Neutrophil (primary cell): ENCODE data around the gene DSCAML1.

ENCODE experiments used
- H3K27ac ChIP-seq: fragments of 200-600 bp; sonication (generic); 2 replicates; pipeline ENCODE4 v1.5.1; 2016; ENCODE audit warnings: mild to moderate bottlenecking, moderate library complexity
- H3K27me3 ChIP-seq: fragments of 200-600 bp; sonication (generic); 2 replicates; pipeline ENCODE4 v1.6.0; 2016; ENCODE audit warnings: mild to moderate bottlenecking
- H3K36me3 ChIP-seq: fragments of 200-600 bp; sonication (generic); 2 replicates; pipeline ENCODE4 v1.5.1; 2017
- H3K4me1 ChIP-seq, 2 experiments: fragments of 200-600 bp in 1 of 2; sonication (generic) in 1 of 2; 1 replicate in 1 of 2; 2 replicates in 1 of 2; pipeline versions ENCODE4 v1.5.1 to v1.6.1; 2013 to 2016; ENCODE audit warnings: low read depth in 1 of 2, low read length in 1 of 2, mild to moderate bottlenecking in 1 of 2, moderate library complexity in 1 of 2; ENCODE audit not compliant: control insufficient read depth in 1 of 2, insufficient read depth in 1 of 2
- H3K4me3 ChIP-seq, 2 experiments: fragments of 200-600 bp in 1 of 2; sonication (generic) in 1 of 2; 1 replicate in 1 of 2; 2 replicates in 1 of 2; pipeline ENCODE4 v1.5.1; 2013 to 2016; ENCODE audit warnings: low read depth in 1 of 2, low read length in 1 of 2, mild to moderate bottlenecking in 1 of 2, moderate library complexity in 1 of 2
- H3K9me3 ChIP-seq: fragments of 200-600 bp; sonication (generic); 2 replicates; pipeline ENCODE4 v1.5.1; 2016
- TF ChIP-seq, protein P1 (sequence below): fragments of 200-600 bp; sonication (generic); IDR thresholded peaks from 2 replicates; pipeline ENCODE4 v1.5.1; 2016; ENCODE audit warnings: antibody characterized with exemption

The DSCAML1 gene

DNA sequence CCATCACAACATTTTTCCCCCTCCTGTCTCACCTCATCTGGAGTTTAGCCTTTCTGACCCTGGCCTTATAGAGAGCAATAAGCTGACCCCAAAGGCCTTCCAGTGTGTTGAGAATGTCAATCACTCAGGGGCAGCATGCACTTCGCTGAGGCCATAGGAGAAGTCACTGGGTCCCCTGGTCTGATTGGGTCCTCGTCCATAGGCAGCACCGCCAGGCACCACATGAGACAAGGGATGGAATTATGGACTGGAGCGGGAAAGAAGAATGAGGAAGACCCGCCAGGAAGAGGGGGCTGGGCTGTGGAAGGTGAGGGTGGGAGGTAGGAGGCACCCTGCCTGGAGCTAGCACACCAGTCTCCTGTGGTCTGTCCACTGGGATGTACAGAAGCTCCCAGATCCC, 72.9 kb downstream of the DSCAML1 start:
- no peaks in the 10 kb centered on the region for H3K4me1 ChIP-seq
- H3K4me3 ChIP-seq: no peak overlapping the region
- H3K27me3 ChIP-seq: peaks cover 46% of the 10 kb centered on the region
- no peaks in the 10 kb centered on the region for H3K9me3 ChIP-seq
- H3K36me3 ChIP-seq: no peaks in the 10 kb centered on the region
- TF ChIP-seq, protein P1, sequence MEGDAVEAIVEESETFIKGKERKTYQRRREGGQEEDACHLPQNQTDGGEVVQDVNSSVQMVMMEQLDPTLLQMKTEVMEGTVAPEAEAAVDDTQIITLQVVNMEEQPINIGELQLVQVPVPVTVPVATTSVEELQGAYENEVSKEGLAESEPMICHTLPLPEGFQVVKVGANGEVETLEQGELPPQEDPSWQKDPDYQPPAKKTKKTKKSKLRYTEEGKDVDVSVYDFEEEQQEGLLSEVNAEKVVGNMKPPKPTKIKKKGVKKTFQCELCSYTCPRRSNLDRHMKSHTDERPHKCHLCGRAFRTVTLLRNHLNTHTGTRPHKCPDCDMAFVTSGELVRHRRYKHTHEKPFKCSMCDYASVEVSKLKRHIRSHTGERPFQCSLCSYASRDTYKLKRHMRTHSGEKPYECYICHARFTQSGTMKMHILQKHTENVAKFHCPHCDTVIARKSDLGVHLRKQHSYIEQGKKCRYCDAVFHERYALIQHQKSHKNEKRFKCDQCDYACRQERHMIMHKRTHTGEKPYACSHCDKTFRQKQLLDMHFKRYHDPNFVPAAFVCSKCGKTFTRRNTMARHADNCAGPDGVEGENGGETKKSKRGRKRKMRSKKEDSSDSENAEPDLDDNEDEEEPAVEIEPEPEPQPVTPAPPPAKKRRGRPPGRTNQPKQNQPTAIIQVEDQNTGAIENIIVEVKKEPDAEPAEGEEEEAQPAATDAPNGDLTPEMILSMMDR: no peak
- H3K27ac ChIP-seq: no peak overlapping the region

DNA sequence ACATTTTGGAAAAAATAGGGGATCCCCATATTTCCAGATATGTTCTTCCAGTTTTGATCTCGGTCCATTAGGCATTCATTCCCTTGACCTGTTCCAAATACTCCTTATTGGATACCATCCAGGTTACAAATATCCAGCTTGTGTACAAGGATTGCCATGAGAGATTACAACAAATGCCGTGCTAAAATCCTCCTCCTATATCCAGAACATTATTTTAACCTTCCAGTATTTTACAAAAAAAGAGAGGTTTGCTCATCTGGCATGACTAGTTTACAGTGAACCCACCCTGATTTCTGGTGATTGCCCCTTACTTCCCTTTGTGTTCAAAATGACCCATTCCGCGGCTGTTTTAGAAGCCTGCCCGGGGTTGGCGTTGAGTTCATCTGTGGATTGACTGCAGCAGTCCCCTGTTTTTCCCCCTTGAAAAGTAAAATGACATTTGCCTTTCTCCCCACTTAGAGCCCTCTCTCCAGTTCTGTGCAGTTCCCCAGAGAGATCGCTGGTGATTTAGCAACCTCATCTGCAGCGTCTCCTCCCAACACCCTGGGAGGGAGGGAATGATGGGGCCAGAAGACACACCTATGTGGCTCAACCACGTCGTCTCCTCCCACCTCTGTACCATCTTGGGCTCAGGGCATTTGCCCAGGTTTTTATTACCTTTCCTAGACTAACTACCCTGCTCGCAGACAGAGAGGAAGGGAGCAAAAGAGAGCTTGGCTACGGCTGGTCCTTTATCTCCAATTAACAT, 73.6 kb downstream of the DSCAML1 start:
- no peaks in the 10 kb centered on the region for H3K4me1 ChIP-seq
- peaks cover 40% of the 10 kb centered on the region for H3K27me3 ChIP-seq
- no peak overlapping the region for H3K27ac ChIP-seq
- H3K9me3 ChIP-seq: no peaks in the 10 kb centered on the region
- H3K36me3 ChIP-seq: no peaks in the 10 kb centered on the region
- no peak overlapping the region for H3K4me3 ChIP-seq
- TF ChIP-seq, protein P1: no peak

DNA sequence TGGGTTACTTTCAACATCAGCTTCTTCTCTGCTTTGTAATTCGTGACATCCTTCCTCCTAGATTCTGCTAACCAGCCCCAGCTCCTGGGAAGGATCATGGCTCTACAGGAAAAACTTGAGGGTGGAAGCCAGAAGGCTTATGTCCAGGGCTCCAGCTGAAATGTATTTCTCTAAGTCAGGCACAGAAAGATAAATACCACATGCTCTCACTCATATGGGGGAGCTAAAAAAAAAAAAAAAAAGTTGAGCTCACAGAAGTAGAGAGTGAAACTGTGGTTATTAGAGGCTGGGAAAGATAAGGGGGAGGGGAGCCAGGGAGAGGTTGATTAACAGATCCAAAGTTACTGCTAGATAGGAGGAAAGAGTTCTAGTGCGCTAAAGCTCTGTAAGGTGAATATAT, 74.9 kb downstream of the DSCAML1 start:
- Histone ChIP-seq H3K9me3 (no peaks in the 10 kb centered on the region), H3K4me3 (no peak overlapping the region), H3K4me1 (no peaks in the 10 kb centered on the region), H3K27ac (no peak overlapping the region), H3K27me3 (peaks cover 31% of the 10 kb centered on the region), H3K36me3 (no peaks in the 10 kb centered on the region)
- TF ChIP-seq, protein P1: no peak

DNA sequence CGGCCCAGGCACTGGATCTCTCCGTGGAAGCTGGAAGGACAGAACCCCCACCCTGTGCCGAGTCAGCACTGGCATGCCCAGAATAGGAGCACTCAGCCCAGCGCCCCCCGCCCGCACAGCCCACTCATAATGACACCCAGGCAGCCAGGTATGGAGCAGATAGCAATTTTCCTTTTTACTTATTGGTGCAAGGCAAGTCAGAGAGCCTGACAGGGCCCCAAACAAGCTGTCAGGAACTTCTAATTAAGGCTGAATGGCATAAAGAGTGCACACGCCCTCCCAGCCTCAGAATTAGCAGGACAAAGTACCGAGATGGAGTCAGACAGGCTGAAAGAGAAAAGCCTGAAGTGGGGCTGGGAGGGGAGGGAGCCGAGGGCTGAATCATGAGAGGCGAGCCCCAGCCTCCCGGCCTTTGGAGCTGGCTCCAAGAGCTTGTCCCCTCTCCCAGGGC, 76.9 kb downstream of the DSCAML1 start:
- TF ChIP-seq, protein P1: no peak

DNA sequence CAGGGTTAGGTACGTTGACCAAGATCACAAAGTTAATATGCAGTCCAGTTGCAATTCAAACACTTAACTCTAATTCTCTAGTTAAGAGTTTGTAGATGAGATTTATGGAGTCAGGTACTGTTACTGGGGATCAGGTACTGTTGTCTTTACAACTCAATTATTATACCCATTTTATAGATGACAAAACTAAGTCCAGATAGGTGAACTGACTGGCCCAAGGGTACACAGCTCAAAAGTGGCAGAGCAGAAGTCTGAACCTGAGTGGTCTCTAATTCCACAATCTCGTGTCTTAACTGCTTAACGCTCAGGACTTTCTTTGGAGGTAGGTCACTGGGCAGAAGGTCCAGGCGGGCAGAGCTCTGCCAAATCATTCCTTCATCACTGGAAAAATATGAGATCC, 77.5 kb downstream of the DSCAML1 start:
- Histone ChIP-seq H3K36me3 (no peaks in the 10 kb centered on the region), H3K9me3 (no peaks in the 10 kb centered on the region), H3K27me3 (peaks cover 28% of the 10 kb centered on the region), H3K4me1 (no peaks in the 10 kb centered on the region), H3K4me3 (no peak overlapping the region), H3K27ac (no peak overlapping the region)
- TF ChIP-seq, protein P1: no peak

More for the DNA sequence above, 76.9 kb downstream of the DSCAML1 start:
- Histone ChIP-seq H3K27ac (no peak overlapping the region), H3K36me3 (no peaks in the 10 kb centered on the region), H3K4me1 (no peaks in the 10 kb centered on the region), H3K27me3 (peaks cover 28% of the 10 kb centered on the region), H3K9me3 (no peaks in the 10 kb centered on the region), H3K4me3 (no peak overlapping the region)
